ENCODE results near the gene TMEM270. TPM values are rescaled to one million over a fixed set of nuclear protein-coding genes. Genes with fewer than 3 reads are reported as not detected.
"Not testable (repeated sequence)": the region's sequence is repeated elsewhere in the genome, so short reads cannot be mapped to it uniquely, and the experiment has no call there.

Gene TMEM270
- total RNA-seq, 2 donors from 2014 or later, result not detected

GRCh38 chr7:73865738-73866445, 4.9 kb downstream of the TMEM270 start:
- Mint-ChIP-seq H3K27me3 (peaks cover 3% of the 10 kb centered on the region), H3K36me3 (ENCODE audit: low read depth) (no peaks in the 10 kb centered on the region), H3K4me1 (no peaks in the 10 kb centered on the region), H3K27ac (no peak overlapping the region), H3K4me3 (no peak overlapping the region), H3K9me3 (no peaks in the 10 kb centered on the region)
- no peak for ATAC-seq (replicated peaks)

- peaks cover 2% of the 10 kb centered on the region for H3K27me3 Mint-ChIP-seq
- H3K9me3 Mint-ChIP-seq, result no peaks in the 10 kb centered on the region
- no peak overlapping the region for H3K4me3 Mint-ChIP-seq
- no peak for ATAC-seq (replicated peaks)
- H3K36me3 Mint-ChIP-seq (ENCODE audit: low read depth), result no peaks in the 10 kb centered on the region
- H3K4me1 Mint-ChIP-seq, result no peaks in the 10 kb centered on the region
- H3K27ac Mint-ChIP-seq, result no peak overlapping the region
Measured at GRCh38 chr7:73866446-73866767, 5.4 kb downstream of the TMEM270 start.

- Mint-ChIP-seq H3K9me3 (no peaks in the 10 kb centered on the region), H3K4me3 (no peak overlapping the region), H3K27ac (no peak overlapping the region), H3K27me3 (no peaks in the 10 kb centered on the region), H3K4me1 (no peaks in the 10 kb centered on the region), H3K36me3 (ENCODE audit: low read depth) (no peaks in the 10 kb centered on the region)
- ATAC-seq (replicated peaks), result no peak
Measured at GRCh38 chr7:73869011-73869798, 8.2 kb downstream of the TMEM270 start.

- no peaks in the 10 kb centered on the region for H3K36me3 Mint-ChIP-seq (ENCODE audit: low read depth)
- no peaks in the 10 kb centered on the region for H3K9me3 Mint-ChIP-seq
- no peak overlapping the region for H3K27ac Mint-ChIP-seq
- no peaks in the 10 kb centered on the region for H3K4me1 Mint-ChIP-seq
- no peaks in the 10 kb centered on the region for H3K27me3 Mint-ChIP-seq
- no peak overlapping the region for H3K4me3 Mint-ChIP-seq
- no peak for ATAC-seq (replicated peaks)
Measured at GRCh38 chr7:73870041-73870492, 9.1 kb downstream of the TMEM270 start.

GRCh38 chr7:73871163-73872011, 10.4 kb downstream of the TMEM270 start:
- no peak for ATAC-seq (replicated peaks)
- peaks cover 2% of the 10 kb centered on the region for H3K27me3 Mint-ChIP-seq
- no peaks in the 10 kb centered on the region for H3K4me1 Mint-ChIP-seq
- H3K36me3 Mint-ChIP-seq (ENCODE audit: low read depth), result no peaks in the 10 kb centered on the region
- H3K9me3 Mint-ChIP-seq, result no peaks in the 10 kb centered on the region
- H3K4me3 Mint-ChIP-seq, result no peak overlapping the region
- H3K27ac Mint-ChIP-seq, result no peak overlapping the region

- Mint-ChIP-seq H3K4me1 (no peaks in the 10 kb centered on the region), H3K36me3 (ENCODE audit: low read depth) (no peaks in the 10 kb centered on the region), H3K9me3 (no peaks in the 10 kb centered on the region), H3K27me3 (peaks cover 3% of the 10 kb centered on the region), H3K4me3 (no peak overlapping the region), H3K27ac (no peak overlapping the region)
- no peak for ATAC-seq (replicated peaks)
Measured at GRCh38 chr7:73872056-73872908, 11.3 kb downstream of the TMEM270 start.

GRCh38 chr7:73876361-73876760, 15.4 kb downstream of the TMEM270 start:
- Mint-ChIP-seq H3K36me3 (ENCODE audit: low read depth) (no peaks in the 10 kb centered on the region), H3K4me1 (no peaks in the 10 kb centered on the region), H3K27me3 (peaks cover 11% of the 10 kb centered on the region), H3K4me3 (no peak overlapping the region), H3K9me3 (no peaks in the 10 kb centered on the region), H3K27ac (no peak overlapping the region)
- no peak for ATAC-seq (replicated peaks)

- H3K36me3 Mint-ChIP-seq (ENCODE audit: low read depth), result no peaks in the 10 kb centered on the region
- peaks cover 11% of the 10 kb centered on the region for H3K27me3 Mint-ChIP-seq
- H3K27ac Mint-ChIP-seq, result no peak overlapping the region
- H3K4me3 Mint-ChIP-seq, result no peak overlapping the region
- ATAC-seq (replicated peaks), result no peak
- H3K4me1 Mint-ChIP-seq, result no peaks in the 10 kb centered on the region
- H3K9me3 Mint-ChIP-seq, result no peaks in the 10 kb centered on the region
Measured at GRCh38 chr7:73876973-73877372, 16.0 kb downstream of the TMEM270 start.

- Mint-ChIP-seq H3K4me3 (no peak overlapping the region), H3K36me3 (ENCODE audit: low read depth) (no peaks in the 10 kb centered on the region), H3K9me3 (no peaks in the 10 kb centered on the region), H3K27me3 (peaks cover 15% of the 10 kb centered on the region), H3K4me1 (no peaks in the 10 kb centered on the region), H3K27ac (no peak overlapping the region)
- ATAC-seq (replicated peaks), result no peak
Measured at GRCh38 chr7:73879977-73880681, 19.2 kb downstream of the TMEM270 start.

GRCh38 chr7:73880755-73881328, 19.9 kb downstream of the TMEM270 start:
- no peak for ATAC-seq (replicated peaks)
- Mint-ChIP-seq H3K36me3 (ENCODE audit: low read depth) (no peaks in the 10 kb centered on the region), H3K4me1 (no peaks in the 10 kb centered on the region), H3K27ac (no peak overlapping the region), H3K4me3 (no peak overlapping the region), H3K9me3 (no peaks in the 10 kb centered on the region), H3K27me3 (peaks cover 15% of the 10 kb centered on the region)

GRCh38 chr7:73881352-73882046, 20.5 kb downstream of the TMEM270 start:
- H3K4me3 Mint-ChIP-seq, result no peak overlapping the region
- H3K27ac Mint-ChIP-seq, result no peak overlapping the region
- no peaks in the 10 kb centered on the region for H3K36me3 Mint-ChIP-seq (ENCODE audit: low read depth)
- H3K9me3 Mint-ChIP-seq, result no peaks in the 10 kb centered on the region
- ATAC-seq (replicated peaks), result no peak
- H3K4me1 Mint-ChIP-seq, result no peaks in the 10 kb centered on the region
- H3K27me3 Mint-ChIP-seq, result peaks cover 17% of the 10 kb centered on the region

GRCh38 chr7:73882047-73882402, 21.1 kb downstream of the TMEM270 start:
- no peak overlapping the region for H3K27ac Mint-ChIP-seq
- no peaks in the 10 kb centered on the region for H3K4me1 Mint-ChIP-seq
- peaks cover 18% of the 10 kb centered on the region for H3K27me3 Mint-ChIP-seq
- ATAC-seq (replicated peaks), result no peak
- no peak overlapping the region for H3K4me3 Mint-ChIP-seq
- H3K9me3 Mint-ChIP-seq, result no peaks in the 10 kb centered on the region
- no peaks in the 10 kb centered on the region for H3K36me3 Mint-ChIP-seq (ENCODE audit: low read depth)

GRCh38 chr7:73884867-73885422, 24.0 kb downstream of the TMEM270 start:
- H3K9me3 Mint-ChIP-seq; H3K4me1 Mint-ChIP-seq; H3K4me3 Mint-ChIP-seq; ATAC-seq (replicated peaks); H3K36me3 Mint-ChIP-seq (ENCODE audit: low read depth); H3K27ac Mint-ChIP-seq: not testable (repeated sequence)
- H3K27me3 Mint-ChIP-seq, result peaks cover 24% of the 10 kb centered on the region
